ENCODE measurements around the gene ITPRIPL2.

ITPRIPL2 gene

DNA sequence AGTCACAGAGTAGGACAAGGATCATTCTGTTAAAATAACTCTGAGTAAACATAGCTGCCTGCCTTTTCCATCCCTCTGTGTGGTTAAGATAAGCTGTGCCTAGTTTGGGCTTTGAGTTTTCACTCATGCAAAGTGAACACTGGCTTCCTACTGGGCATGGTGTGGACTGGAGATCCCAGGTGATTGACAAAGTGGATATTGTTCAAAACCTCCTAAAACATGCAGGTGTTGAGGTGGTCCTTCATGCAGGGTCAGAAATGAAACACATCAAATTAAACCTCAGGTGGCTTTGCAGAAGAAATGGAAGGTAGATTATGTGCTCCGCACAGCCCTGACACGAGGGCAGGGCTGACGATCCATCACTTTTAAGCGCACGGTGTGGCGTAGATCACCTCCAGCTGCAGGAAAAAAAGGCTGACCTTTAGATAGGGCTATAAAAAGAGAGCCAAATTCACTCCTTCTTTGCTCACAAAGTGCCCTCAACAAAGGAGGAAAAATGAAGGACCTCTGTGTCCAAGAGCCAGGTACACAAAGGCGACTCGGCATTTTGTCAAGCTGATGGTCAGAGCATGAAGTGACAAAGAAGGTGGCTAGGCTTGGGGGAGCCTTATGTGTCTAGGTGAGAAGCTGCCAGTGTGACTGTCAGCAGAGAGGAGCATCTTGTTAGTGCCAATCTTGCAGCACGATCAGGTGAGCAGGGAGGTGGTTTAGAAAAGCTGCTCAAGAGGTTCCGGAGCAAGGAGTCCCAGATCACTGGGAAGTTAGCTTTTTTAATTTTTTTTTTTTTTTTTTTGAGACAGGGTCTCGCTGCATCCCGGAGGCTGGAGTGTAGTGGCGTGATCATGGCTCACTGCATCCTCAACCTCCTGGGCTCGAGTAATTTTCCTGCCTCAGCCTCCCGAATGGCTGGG, 19.9 kb upstream of the ITPRIPL2 start:
- no peak for DNase-seq

DNA sequence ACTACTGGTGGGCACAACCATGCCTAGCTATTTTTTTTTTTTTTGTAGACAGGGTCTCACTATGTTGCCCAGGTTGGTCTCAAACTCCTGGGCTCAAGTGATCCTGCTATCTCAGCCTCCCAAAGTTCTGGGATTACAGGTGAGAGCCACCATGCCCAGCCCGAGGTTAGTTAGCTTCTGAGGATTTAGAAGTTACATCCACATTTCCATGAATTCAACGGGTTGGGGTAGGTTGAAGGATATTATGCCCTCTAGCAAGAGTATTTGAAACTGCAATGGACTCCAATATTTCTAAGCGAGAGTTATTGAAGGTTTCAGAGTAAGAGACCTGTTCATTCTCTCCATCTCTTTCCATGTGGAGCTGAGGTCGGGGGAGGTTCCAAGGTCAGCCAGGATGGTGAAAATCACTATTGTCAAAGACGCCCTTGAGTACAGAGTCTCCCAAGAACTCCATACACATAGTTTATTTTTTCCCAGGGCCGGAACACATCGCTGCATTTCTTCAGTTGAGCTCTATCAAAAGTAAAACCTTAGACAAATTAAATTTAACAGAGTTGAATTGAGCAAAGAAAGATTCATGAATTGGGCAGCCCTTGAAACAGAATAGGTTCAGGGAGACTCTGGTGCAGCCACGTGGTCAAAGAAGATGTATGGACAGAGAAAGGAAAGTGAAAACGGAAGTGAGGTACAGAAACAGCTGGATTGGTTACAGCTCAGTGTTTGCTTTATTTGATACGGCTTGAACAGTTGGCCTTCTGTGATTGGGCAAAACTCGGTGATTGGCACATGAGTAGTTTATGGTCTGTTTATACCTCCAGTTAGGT, 19.0 kb upstream of the ITPRIPL2 start:
- DNase-seq, result no peak

DNA sequence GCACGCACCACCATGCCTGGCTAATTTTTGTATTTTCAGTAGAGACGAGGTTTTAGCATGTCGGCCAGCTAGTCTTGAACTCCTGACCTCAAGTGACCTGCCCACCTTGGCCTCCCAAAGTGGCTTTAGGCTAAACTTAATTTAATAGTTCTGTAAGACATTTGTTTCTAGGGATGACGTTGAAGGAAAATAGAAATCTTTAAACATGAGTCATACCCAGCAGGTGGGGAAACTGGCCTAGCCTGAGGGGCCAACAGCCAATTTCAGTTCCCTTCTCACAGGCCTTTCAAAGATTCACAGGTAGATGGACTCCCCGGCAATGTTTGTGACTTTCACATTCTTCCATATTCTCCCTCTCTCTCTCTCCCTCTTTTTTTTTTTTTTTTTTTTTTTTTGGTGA, 18.1 kb upstream of the ITPRIPL2 start:
- no peak for DNase-seq

DNA sequence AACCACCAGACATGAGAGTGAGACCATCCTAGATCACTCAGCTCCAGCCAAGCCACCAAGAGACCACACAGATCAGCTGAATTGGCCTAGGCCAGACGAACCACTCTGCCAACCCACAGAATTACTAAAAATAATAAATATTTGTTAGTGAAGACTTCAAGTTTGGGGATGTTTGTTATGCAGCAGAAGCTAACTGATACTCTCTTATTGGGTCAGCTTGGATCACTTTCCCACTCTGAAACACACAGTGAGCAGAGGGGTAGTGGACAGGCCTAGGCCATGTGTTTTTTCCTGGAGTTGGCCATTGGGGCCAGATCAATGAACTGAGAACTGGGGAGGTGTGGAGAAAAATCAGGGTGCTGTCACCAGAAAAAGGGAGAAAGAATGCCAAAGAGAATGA, 15.6 kb upstream of the ITPRIPL2 start:
- DNase-seq, result no peak

DNA sequence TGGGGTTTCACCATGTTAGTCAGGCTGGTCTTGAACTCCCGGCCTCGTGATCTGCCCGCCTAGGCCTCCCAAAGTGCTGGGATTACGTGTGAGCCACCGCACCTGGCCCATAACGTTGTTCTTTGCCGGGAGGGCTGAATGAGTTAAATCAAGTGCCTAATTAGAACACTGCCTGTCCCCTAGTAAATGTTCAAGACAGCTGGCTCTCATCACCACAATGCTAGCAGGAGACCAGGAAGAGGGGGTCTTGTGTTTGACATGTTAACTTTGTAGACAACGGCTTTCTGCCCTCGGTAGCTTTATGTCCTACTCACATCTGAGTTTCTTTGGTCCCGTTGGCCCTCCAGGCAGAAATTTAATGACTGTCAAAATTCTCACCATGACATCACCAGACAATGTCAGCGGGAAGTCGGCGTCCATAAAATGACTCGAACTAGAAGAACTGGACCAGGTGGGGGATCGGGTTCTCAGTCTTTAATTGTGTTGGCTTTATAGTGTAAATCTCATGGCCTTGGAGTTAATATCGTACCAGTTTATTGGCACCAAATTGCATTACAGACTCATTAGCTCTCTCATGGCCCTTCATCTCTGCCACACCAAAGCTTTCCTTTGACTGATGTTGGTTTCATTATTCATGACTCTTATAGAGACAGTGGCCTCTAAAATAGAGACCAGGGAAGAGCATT, 11.4 kb upstream of the ITPRIPL2 start:
- DNase-seq, result no peak

DNA sequence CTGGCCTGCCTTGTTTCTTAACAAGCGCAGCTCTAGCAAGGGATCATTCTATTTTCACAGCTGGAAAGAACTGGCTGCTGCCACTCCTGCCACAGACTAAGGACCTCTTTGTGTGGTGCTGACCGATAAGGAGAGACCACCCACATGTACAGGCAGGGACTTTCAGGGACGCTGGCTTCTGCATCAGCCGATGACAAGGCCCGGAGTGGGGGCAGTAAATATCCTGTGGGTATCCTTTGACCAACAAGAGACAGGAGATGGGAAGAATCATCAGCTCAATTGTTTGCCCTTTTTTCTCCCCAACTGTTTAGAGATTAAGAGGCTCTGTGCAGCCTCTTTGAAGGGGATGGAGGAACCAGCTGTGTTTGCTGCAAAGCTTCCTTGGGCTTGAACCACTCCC, 9.2 kb upstream of the ITPRIPL2 start:
- DNase-seq, result no peak

DNA sequence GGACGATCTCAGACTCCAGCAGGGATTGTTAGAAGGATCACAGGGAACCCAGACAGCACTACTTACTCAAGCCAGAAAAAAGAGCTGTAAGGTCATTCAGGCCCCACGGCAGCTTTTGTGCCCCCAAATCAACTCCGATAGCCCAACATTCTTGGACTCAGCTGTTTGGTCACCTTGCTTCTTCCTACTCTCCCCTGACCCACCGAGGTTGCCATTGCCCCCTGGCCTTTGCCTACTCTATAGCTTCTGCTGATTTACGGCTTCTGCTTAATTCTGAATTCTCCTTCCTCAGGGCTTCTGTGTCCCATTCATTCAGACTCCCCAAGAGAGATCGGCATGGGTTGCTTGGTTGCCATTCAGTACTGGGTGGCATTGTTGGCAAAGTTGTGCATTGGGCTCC, 8.6 kb upstream of the ITPRIPL2 start:
- no peak for DNase-seq

DNA sequence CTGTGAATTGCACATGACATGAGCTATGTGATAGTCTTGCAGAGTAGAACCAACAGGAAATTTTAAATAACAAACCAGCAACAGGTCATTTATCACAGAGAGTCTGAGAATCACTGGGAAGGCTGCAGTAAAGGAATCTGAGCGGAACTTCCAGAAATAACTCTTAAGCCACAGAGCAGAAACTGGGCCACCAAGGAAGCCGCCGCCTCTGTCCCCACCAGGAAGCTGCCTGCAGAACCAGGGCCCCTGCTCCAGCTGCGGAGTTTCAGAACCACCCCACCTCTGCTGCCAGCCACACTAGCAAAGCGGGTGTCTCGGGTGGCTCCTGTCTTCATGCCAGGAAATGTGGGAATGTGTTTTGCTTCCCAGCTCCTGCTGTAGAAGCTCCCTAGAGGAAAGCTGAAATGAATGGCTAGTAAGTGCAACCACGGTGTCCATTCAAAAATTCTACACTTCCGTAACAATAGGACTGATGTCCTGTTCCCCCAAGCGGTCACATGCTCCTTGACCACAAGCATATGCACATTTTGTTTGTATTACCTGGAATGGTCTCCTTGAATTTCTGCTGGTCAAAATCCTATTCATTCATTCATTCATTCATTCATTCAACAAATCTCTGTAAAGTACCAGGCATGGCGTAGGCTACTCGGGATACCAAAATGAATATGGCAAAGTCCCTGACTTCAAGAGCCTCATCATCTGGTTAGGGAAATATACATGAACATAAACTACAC, 7.7 kb upstream of the ITPRIPL2 start:
- no peak for DNase-seq

DNA sequence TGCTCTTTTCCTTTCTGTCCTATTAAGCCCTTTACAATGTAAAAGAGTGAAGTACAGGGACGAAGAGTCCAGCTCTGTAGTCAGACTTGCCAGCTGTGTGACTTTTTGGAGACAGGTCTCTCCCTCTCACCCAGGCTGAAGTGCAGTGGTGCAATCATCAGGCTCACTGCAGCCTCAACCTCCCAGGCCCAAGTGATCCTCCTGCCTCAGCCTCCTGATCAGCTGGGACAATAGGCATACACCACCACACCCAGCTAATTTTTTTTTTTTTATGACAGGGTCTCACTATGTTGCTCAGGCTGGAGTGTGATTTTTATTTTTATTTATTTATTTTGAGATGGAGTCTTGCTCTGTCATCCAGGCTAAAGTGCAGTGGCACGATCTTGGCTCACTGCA, 7.1 kb upstream of the ITPRIPL2 start:
- DNase-seq, result no peak

DNA sequence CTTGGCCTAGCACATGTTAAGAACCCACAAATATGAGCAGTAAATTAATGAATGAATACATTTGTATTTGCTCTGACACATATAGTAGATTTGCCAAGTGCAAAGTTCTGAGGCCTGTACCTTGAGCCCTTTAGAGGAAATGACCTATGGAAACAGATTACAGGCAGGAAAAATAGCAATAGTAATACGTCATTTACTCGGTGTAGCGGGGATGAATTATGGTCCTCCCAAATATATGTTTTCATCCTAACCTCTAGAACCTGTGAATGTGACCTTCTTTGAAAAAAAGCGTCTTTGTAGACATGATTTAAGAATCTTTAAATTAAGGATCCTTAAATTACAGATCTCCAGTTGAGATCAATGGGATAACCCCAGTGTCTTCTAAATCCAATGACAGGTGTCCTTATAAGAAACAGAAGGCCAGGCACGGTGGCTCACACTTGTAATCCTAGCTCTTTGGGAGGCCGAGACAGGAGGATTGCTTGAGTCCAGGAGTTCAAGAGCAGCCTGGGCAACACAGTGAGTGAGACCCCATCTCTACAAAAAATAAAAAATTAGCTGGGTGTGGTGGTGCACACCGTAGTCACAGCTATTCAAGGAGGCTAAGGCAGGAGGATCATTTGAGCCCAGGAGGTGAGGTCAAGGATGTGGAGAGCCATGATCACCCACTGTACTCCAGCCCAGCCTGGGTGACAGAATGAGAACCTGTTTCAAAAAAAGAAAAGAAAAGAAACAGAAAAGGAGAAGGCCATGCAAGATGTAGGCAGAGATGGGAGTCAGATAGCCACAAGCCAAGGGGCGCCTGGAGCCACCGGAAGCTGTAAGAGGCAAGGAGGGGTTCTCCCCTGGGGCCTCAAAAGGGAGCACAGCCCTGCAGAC, 5.1 kb upstream of the ITPRIPL2 start:
- DNase-seq, result no peak

DNA sequence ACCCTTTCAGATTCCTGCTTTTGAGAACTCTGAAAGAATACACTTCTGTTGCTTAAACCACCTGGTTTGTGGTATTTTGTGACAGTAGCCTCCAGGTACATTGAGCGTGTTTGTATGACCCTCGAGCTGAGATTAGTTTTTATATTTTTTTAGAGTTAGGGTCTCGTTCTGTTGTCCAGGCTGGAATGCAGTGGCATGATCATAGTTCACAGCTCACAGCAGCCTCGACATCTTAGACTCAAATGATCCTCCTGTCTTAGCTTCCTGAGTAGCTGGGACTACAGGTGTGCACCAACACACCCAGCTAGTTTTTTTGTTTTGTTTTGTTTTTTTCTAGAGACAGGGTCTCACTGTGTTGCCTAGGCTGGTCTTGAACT, 4.5 kb upstream of the ITPRIPL2 start:
- DNase-seq, result no peak

DNA sequence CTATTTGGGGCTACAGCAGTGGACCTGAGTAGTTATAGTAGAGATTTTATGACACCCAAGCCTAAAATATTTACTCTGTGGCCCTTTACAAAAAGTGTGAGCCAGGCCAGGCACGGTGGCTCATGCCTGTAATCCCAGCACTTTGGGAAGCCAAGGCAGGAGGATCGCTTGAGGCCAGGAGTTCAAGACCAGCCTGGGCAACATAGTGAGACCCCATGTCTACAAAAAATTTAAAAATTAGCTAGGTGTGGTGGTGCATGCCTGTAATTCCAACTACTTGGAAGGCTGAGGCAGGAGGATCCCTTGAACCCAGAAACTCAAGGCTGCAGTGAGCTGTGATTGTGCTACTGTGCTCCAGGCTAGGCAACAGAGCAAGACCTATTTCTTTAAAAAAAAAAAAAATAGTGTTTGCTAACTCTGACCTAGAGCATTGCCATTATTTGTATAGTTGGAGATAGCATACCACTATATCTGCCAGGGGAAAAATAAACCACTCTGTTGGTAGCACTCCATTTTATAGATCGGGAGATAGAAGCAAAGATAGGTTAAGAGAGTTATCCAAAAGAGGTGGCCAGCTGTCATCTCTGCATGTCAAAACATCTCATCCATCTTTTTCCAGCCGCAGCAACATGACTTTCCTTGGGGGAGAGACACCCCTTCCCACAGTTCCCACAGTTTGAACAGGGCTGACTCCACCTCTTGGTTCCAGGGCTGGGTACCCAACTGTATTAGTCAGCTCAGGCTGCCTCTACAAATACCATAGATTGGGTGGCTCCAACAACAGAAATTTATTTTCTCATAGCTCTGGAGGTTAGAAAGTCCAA, 3.0 kb upstream of the ITPRIPL2 start:
- no peak for DNase-seq

DNA sequence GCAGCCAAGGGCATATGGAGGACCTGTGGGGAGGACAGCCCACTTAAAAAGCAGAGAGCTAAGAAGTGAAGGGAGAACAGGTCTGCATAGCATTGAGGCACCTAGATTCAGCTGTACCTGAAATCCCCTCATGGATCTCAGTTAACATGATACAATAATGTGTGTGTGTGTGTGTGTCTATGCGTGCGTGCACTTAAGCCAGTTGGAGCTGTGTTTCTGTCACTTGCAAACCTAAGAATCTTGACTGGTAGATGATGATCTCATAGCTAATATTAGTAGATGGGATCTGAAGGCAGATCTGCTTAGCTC, 1.7 kb upstream of the ITPRIPL2 start:
- DNase-seq, result no peak

DNA sequence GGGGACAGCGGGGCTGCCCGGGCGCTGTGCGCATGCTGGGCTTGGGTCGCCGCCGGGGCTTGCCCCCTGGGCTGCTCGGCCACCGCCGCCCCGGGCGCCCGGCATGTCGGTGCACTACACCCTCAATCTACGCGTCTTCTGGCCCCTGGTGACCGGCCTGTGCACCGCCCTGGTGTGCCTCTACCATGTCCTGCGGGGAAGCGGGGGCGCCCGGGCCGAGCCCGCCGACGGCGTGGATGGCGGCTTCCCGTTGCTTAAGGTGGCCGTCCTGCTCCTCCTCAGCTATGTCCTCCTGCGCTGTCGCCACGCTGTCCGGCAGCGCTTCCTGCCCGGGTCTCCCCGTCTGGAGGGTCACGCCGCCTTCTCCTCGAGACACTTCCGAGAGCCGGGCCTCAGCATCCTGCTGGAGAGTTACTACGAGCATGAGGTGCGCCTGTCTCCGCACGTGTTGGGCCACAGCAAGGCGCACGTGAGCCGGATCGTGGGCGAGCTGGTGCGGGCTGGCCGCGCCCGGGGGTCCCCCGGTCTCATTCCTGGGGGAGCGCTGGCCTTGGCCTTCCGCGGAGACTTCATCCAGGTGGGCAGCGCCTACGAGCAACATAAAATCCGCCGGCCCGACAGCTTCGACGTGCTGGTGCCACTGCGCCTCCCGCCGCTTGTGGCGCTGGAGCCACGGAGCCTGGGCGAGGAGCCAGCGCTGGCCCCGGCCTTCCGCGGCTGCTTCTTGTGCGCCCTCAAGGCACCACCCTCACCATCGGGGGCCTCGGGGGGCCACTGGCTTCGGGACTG, 789 bp downstream of the ITPRIPL2 start:
- no peak for DNase-seq

DNA sequence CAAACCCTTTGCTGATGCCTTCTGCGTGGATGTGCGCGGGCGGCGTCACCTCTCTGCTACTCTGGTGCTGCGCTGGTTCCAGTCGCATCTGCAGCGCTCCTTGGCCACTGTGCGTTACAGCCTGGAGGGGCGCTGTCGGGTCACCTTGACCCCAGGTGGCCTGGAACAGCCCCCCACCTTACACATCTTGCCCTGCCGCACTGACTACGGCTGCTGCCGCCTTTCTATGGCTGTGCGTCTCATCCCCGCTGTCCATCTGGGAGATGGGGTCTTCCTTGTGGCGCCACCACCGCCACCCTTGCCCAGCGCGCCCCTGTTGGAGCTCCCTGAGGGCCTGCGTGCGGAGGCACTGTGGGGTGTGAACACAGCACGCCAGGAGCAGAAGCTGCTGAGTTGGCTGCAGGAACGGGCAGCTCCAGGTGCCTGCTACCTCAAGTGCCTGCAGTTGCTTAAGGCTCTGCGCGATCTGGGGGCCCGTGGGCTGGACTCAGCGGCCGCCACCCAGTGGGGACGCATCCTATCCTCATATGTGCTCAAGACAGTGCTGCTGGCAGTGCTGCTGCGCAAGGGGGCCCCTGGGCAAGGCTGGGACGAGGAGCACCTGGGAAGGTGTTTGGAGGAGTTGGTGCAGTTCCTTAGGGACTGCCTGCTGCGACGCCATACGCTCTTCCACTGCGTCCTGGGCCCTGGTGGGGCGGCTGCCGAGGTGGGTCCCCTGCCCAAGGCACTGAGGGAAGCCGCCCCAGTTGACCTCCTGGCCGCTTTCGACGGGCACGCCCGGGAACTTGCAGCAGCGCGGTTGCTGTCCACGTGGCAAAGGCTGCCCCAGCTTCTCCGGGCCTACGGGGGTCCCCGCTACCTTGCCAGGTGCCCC, 1.6 kb downstream of the ITPRIPL2 start:
- no peak for DNase-seq

DNA sequence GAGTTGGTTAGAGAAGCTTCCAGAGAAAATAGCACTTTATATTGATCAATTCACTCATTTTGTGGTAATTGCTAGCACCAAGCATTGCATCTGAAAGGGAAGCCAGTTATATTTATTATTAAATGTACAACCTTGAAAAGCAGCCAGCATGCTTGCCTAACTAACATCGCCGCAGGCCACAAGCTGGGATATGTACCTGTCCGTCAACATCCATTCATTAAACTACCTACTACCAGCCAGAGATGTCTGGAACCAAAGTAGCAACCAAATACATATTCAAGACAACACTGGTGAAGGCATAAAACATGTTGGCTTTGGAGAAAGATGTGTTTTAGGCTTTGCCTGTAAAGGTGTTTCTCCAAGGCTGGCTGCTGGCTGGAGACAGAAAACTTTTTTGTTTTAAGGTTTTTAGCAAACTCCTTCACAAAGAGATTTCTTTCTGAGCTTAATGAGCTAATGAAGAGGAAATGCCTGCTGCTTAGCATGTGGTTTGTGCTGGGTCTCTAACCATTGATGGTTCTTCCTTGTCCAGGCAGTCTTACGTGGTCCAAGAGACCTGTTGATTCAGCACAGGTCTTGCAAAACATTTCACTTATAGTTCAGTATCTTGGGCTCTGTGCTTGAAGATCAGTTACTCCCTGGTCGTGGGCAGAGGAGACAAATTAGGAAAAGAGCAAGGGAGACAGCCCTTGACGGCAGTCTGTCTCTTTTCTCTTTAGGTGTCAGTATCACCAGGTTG, 3.1 kb downstream of the ITPRIPL2 start:
- no peak for DNase-seq

DNA sequence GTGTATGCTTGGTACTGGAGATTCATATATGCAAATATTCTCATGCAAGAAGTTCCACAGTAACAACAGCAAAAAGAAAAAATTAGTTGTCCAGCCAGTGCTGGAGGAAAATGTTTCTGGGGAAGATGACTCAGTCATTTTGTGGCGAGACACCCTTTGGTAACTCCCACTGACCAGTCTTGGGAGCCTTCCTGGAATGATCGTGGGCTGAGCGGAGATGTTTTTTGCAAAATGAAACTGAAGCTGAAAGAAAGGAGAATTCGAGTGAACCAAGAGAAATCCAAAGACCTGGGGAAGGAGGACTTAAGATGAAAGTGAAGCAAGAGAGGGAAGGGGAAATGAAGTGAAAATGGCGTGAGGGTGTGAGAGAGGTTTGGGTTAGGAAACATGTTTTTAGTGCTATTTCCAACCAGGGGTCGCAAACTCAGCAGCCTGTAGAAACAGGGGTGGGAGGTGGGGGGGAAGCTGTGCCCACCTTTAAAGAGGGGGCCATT, 5.2 kb downstream of the ITPRIPL2 start:
- DNase-seq, result no peak

DNA sequence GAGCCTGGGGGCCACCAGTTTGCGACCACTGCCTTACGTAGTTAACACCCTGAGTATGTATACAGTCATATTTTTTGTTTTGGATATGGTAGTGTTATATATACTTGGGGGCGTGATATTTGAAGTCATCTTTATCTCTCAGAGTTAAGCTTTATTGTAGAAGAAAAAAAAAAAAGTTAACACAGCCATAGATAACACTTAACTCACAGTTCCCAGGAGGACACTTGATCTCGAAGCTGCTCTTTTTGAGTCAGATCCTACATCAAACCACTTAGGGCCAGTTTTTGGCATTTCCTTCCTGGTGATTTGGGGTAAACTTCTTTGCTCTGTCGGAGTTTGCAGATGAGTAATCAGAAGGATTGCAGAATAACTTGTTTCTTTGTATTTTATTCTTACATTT, 5.8 kb downstream of the ITPRIPL2 start:
- no peak for DNase-seq

All from SHP77 treated with DMSO at 0.1 percent for 48 hours (cell line).